Panc1 (cell line): ENCODE data around the gene TCF20.

Experiments used
- CTCF ChIP-seq: fragments of 450-650 bp; IDR thresholded peaks from 2 replicates; pipeline ENCODE4 v1.5.1; 2017; ENCODE audit warnings: mild to moderate bottlenecking
- POLR2AphosphoS5 ChIP-seq: IDR thresholded peaks from 2 replicates; pipeline ENCODE4 v1.6.1; 2012; ENCODE audit warnings: mild to moderate bottlenecking, low read depth, low read length, moderate library complexity
- REST ChIP-seq, 2 experiments: IDR thresholded peaks; 2 replicates each; pipeline ENCODE4 v1.6.1; 2011 to 2012; ENCODE audit warnings: low read depth in 2 of 2, control low read depth in 1 of 2, low read length in 1 of 2, mild to moderate bottlenecking in 1 of 2, moderate library complexity in 1 of 2; ENCODE audit not compliant: insufficient read depth in 1 of 2
- SIN3A ChIP-seq: IDR thresholded peaks from 2 replicates; pipeline ENCODE4 v1.6.1; 2012; ENCODE audit warnings: low read depth, mild to moderate bottlenecking, low read length, moderate library complexity, borderline replicate concordance; ENCODE audit not compliant: insufficient read depth
- TCF7L2 ChIP-seq: IDR thresholded peaks from 2 replicates; pipeline ENCODE4 v1.6.1; 2011; ENCODE audit warnings: mild to moderate bottlenecking, low read depth, low read length, inconsistent platforms

GRCh38 chr22:42284202-42284591 is 13.7 kb upstream of the TCF20 start:
- TF ChIP-seq CTCF (no peak), POLR2AphosphoS5 (no peak), SIN3A (no peak), TCF7L2 (no peak), REST (IDR thresholded peaks at IDR 0.05; ENCODE audit: insufficient read depth in 1 of 2, low read depth in 2 of 2, low read length in 1 of 2) (no peak)
